Measurements from ENCODE around the gene MBNL2.

Gene MBNL2

GRCh38 chr13:97437729-97438128 is 215.6 kb downstream of the MBNL2 start:
- no peaks in the 10 kb centered on the region for H3K9me3 ChIP-seq (ENCODE audit: low read length)
- H3K4me3 ChIP-seq (ENCODE audit: low read length): no peak overlapping the region
- H3K27me3 ChIP-seq (ENCODE audit: insufficient read depth, low read length): no peaks in the 10 kb centered on the region
- peaks cover 17% of the 10 kb centered on the region for H3K4me1 ChIP-seq (ENCODE audit: insufficient read depth, low read length)
- H2AFZ ChIP-seq (ENCODE audit: low read depth, low read length): no peak overlapping the region
- peaks cover 16% of the 10 kb centered on the region for H3K36me3 ChIP-seq (ENCODE audit: insufficient read depth, low read length)

DNA sequence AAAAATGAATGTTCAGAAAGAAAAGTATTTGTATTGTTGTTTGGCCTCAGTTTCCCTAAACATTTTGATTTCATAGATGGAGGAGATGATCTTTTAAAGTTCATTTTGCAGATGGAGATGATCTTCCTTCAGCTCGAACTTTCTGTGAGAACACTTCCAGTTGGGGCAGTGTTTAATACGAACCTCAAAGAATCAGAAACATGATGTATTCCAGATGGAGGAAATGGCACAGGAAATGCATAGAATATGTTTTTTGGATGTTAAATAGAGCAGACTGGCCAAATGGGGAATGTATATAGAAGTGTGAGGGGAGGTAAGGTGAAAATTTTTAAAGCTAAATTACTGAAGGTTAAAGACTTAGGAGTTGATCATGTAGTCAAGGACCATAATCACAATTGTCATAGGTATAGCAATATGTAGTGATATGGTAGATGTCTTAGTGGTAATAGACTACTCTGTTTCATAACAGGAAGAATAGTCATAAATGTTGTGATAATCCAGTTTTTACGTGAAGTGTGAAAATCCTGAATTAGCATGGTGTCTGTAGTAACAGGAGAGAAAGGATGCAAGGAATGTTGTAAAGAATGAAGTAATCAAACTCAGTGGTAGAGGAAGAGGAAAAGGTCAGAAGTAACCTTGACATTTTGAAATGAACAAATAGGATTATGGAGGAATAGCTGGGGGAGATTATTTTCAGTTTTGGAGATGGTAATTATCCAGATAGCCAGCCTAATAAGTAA is 216.9 kb downstream of the MBNL2 start:
- no peaks in the 10 kb centered on the region for H3K27me3 ChIP-seq (ENCODE audit: insufficient read depth, low read length)
- H3K9me3 ChIP-seq (ENCODE audit: low read length): no peaks in the 10 kb centered on the region
- no peak overlapping the region for H3K4me3 ChIP-seq (ENCODE audit: low read length)
- H2AFZ ChIP-seq (ENCODE audit: low read depth, low read length): no peak overlapping the region
- peaks cover 28% of the 10 kb centered on the region for H3K36me3 ChIP-seq (ENCODE audit: insufficient read depth, low read length)
- peaks cover 17% of the 10 kb centered on the region for H3K4me1 ChIP-seq (ENCODE audit: insufficient read depth, low read length)

- Histone ChIP-seq H3K4me3 (ENCODE audit: low read length) (no peak overlapping the region), H3K9me3 (ENCODE audit: low read length) (no peaks in the 10 kb centered on the region), H3K36me3 (ENCODE audit: insufficient read depth, low read length) (peaks cover 30% of the 10 kb centered on the region), H3K4me1 (ENCODE audit: insufficient read depth, low read length) (peaks cover 16% of the 10 kb centered on the region), H3K27me3 (ENCODE audit: insufficient read depth, low read length) (no peaks in the 10 kb centered on the region), H2AFZ (ENCODE audit: low read depth, low read length) (no peak overlapping the region)
Observed at GRCh38 chr13:97440598-97441170, 218.6 kb downstream of the MBNL2 start.

GRCh38 chr13:97441368-97441767 is 219.2 kb downstream of the MBNL2 start:
- H3K27me3 ChIP-seq (ENCODE audit: insufficient read depth, low read length): no peaks in the 10 kb centered on the region
- peaks cover 9% of the 10 kb centered on the region for H3K4me1 ChIP-seq (ENCODE audit: insufficient read depth, low read length)
- no peaks in the 10 kb centered on the region for H3K9me3 ChIP-seq (ENCODE audit: low read length)
- no peak overlapping the region for H2AFZ ChIP-seq (ENCODE audit: low read depth, low read length)
- no peak overlapping the region for H3K4me3 ChIP-seq (ENCODE audit: low read length)
- H3K36me3 ChIP-seq (ENCODE audit: insufficient read depth, low read length): peaks cover 32% of the 10 kb centered on the region

Measured in neuron (in vitro differentiated cells).